ENCODE results near the gene CFAP99.
A peak's percentile ranks its signal among the peaks of the same experiment; 100 is the strongest.

Gene CFAP99

DNA sequence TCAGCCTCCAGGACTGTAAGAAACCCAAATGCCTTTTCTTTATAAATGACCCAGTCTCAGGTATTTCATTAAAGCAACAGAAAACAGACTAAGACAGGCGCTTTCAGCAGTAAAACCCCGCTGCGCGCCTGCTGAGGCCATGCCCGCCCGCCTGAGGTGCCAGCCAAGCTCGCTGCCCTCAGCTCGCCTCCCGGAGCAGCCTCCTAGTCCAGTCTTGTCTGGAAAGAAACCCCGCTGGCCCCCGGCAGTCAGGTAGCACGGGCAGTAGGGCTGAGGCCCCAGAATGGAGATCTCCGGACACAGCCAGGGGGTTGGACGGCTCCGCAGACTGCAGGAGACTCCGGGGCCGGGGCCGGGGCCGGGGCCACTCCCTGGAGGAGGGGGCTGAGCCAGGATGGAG, 32.0 kb upstream of the CFAP99 start:
- TF ChIP-seq, protein P1, sequence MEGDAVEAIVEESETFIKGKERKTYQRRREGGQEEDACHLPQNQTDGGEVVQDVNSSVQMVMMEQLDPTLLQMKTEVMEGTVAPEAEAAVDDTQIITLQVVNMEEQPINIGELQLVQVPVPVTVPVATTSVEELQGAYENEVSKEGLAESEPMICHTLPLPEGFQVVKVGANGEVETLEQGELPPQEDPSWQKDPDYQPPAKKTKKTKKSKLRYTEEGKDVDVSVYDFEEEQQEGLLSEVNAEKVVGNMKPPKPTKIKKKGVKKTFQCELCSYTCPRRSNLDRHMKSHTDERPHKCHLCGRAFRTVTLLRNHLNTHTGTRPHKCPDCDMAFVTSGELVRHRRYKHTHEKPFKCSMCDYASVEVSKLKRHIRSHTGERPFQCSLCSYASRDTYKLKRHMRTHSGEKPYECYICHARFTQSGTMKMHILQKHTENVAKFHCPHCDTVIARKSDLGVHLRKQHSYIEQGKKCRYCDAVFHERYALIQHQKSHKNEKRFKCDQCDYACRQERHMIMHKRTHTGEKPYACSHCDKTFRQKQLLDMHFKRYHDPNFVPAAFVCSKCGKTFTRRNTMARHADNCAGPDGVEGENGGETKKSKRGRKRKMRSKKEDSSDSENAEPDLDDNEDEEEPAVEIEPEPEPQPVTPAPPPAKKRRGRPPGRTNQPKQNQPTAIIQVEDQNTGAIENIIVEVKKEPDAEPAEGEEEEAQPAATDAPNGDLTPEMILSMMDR (conservative IDR thresholded peaks at IDR 0.05; ENCODE audit: low read depth, low read length): no peak
- H3K4me3 ChIP-seq (ENCODE audit: low read length): no peak overlapping the region
- no peak for DNase-seq (ENCODE audit: low read depth)

DNA sequence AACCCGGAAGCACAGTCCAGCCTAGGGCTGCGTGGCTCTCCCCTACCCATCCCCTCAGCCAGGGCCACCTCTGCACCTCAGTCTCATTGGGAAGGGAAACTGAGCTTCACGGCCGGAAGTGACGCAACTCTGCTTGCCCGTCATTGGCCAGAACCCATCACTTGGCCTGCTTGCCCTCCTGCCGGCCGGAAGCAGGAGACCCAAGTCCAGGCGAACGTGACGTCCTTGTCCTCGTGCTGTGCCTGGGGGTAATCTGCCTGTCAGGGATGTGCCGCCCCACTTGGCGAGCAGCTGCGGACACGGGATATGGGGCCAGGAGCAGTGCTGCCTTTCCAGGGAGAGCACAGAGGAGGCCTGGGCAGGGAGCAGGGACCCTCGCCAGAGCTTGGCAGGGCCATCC, 31.5 kb upstream of the CFAP99 start:
- TF ChIP-seq, protein P1 (conservative IDR thresholded peaks at IDR 0.05; ENCODE audit: low read depth, low read length): no peak

DNA sequence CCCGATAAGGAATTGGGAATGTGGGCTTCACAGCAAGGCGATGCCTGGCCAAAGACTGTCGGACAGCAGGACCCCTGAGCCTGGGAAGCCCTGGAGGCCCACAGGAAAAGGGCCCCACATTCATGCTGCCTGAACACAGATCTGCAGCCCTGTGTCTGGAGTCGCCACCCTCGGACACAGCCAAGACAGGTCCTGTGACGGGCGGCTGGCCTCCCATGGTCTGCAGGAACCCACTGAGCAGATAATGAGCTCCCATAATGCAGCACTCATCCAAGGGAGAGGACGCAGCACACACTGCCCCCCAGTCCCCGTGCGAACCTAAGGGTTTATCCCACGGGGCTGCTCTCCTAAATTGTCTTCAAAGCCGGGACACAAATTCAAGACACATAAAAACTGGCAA, 30.9 kb upstream of the CFAP99 start:
- no peak for DNase-seq (ENCODE audit: low read depth)
- TF ChIP-seq, protein P1 (conservative IDR thresholded peaks at IDR 0.05; ENCODE audit: low read depth, low read length): no peak
- no peak overlapping the region for H3K4me3 ChIP-seq (ENCODE audit: low read length)

More for the DNA sequence above, 31.5 kb upstream of the CFAP99 start:
- no peak overlapping the region for H3K4me3 ChIP-seq (ENCODE audit: low read length)
- DNase-seq (ENCODE audit: low read depth): no peak

DNA sequence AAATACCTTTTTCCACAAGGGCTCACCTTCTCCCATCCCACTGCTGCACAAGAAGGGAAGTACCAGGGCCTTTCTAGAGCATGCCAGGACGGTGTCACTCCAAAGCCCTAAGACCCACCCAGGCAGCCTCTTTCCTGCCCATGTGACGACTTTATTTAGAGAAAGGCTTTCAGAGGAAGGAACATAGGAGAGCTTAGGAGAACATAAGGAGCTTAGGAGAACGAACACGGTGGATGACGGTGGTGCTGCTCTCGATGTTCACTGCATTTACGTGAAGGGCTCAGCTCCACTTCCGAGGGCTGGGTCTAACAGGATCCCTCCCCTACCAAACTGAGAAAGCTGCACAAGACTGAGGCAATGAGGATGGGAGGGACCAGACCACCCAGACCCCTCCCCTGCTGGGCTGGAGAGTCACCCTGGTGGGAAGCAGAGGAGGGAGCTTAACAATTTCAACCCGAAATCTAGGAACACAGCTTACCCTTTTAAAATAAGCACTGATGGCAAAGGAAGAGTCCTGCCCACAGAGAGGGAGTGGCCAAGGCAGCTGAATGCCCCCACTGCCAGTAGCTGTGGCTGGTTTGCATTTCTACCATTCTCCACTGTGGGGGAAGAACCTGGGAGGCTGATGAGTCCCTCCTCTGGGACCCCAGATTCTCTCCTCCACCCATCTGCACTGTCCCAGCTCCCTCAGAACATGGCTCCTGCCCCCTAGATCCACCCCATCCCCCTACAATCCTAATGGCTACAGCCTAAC, 30.1 kb upstream of the CFAP99 start:
- H3K4me3 ChIP-seq (ENCODE audit: low read length): no peak overlapping the region
- DNase-seq (ENCODE audit: low read depth): peak; percentile 72
- TF ChIP-seq, protein P1 (conservative IDR thresholded peaks at IDR 0.05; ENCODE audit: low read depth, low read length): no peak

DNA sequence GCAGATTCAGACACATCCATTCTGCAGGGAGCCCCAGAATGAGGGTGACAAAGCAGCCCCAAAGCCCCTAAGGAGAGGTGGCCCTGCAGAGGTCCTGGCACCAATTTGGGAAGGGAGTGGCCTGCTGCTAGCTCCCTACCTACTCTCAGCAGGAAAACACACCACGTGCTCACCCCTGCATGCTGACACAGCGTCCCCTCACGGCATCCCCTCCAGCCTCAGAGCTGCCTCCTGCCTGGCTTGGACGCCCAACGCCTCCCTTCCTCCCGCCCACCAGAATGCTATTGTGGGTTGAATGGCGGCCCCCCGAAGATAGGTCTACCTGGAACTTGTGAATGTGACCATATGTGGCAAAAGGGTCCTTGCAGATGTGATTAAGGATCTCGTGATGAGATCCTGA, 29.1 kb upstream of the CFAP99 start:
- no peak overlapping the region for H3K4me3 ChIP-seq (ENCODE audit: low read length)
- TF ChIP-seq, protein P1 (conservative IDR thresholded peaks at IDR 0.05; ENCODE audit: low read depth, low read length): no peak
- DNase-seq (ENCODE audit: low read depth): no peak

DNA sequence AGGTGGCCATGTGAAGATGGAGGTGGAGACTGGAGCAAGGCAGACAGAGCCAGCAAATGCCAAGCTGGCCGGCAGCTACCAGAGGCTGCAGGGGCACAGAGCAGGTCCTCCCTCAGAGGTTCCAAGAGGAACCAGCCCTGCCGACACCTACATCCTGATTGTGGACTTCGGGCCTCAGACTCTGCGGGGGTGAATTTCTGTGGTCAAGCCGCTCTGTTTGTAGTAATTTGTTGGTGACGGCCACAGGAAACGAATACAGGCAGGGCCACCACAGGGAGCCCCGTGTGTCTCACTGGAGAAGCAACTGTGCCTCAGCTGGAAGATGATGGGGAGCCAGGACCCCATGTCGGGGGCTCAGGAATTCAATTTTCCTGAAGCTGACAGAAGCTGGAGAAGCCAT, 28.6 kb upstream of the CFAP99 start:
- TF ChIP-seq, protein P1 (conservative IDR thresholded peaks at IDR 0.05; ENCODE audit: low read depth, low read length): no peak
- DNase-seq (ENCODE audit: low read depth): no peak
- no peak overlapping the region for H3K4me3 ChIP-seq (ENCODE audit: low read length)

DNA sequence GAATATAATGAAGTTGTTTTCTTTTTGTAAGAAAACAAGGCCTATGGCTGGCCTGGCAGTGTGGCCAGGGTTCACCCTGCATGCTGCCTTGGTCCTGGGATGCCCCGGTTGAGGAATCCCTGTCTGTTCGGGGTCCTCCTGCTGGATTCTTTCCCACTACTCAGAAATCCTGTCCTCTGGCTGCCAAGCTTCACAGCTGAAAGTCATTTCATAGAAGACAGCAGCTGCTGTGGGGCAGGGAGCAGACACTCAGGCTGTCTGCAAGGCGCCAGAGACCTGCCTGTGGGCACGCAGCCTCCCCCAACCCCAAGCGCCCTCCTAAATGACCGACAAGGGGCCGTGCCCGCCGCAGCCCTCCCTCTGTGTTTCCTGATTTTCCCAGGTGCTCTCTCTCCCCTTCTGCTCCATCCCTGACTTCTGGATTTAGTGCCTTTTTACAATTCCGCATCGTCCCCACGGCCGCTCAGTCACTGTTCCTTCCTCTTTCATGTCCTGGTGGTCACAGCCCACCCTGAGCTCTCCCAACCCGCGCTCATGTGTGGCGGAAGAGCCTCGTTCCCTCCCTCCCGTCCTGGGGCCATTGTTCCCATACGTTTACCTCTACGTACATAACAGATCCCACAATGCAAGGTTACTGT, 27.9 kb upstream of the CFAP99 start:
- TF ChIP-seq, protein P1 (conservative IDR thresholded peaks at IDR 0.05; ENCODE audit: low read depth, low read length): no peak
- H3K4me3 ChIP-seq (ENCODE audit: low read length): no peak overlapping the region
- DNase-seq (ENCODE audit: low read depth): no peak
